CD4-positive, alpha-beta T cell treated with Interleukin-12 subunit alpha and Interleukin-12 subunit beta, for 1 hour (primary cell): ENCODE measurements around the gene KRT25.

Source experiments
- DNase-seq: peaks from one replicate; pipeline ENCODE4 v3.0.0-alpha.2; 2020

KRT25 gene, protein sequence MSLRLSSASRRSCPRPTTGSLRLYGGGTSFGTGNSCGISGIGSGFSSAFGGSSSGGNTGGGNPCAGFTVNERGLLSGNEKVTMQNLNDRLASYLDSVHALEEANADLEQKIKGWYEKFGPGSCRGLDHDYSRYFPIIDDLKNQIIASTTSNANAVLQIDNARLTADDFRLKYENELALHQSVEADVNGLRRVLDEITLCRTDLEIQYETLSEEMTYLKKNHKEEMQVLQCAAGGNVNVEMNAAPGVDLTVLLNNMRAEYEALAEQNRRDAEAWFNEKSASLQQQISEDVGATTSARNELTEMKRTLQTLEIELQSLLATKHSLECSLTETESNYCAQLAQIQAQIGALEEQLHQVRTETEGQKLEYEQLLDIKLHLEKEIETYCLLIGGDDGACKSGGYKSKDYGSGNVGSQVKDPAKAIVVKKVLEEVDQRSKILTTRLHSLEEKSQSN

DNA sequence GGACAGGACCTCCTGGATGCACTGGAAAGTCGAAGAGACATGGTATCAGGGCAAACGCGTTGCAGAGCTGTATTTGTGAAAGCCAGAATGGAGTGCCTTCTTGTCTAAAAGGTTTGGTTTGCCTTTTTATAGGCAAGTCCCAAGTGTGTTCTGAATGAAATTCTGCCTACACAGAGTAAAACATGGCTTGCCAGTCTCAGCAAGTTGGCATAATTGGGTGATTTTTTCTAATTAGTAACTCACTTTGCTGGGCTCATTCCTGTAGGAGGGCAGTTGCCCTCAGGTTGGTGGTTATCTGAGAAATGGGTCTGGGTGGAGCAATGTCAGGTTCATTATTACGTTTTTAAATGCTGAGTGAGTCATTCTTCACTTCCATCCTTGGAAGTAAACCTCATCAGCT is at the start of gene KRT25:
Gene KRT25 (minus strand): TSS at position 101 of the 400 bp plus-strand sequence. CDS start 60 bp downstream, at position 41.
- no peak for DNase-seq

DNA sequence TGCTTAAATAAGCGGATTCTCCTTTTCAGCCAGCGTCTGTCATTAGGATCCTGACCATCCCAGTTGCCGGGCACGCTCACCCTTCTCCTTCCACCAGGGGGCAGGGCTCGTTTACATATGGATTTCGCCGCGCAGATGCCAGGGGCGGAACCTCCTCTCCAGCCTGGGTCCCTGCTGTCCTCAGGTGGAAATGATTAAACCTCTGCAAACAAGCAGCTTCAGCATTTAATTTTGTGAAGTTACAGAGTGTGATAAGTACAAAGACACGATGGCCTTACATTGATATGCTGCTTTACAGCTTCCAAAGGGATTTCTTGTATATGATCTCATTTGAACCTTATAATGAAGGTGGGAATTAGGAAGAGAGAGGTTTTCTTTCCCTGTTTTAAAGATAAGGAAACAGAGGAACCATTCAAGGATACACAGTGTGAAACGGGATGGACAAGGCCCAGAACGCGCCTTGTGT is 48.5 kb upstream of the KRT25 start:
- peak; percentile 75 for DNase-seq

DNA sequence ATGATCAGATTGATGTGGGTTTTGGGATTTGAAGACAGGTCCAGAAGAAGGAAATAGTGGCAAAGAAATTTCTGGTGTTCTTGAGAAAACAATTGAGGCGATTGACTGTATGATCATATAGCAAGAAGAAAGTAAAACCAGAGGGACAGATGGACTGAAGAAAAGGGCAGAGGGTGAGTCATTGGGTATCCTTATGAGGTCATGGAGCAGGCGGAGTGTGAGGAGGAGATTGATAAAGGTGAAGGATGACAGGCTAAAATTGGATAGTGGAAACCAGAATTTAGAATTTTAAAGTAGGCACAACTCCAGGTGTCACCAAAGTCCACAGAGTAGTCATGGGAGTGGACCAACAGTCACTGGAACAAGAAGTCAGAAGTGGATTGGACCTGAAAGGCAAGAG is 46.0 kb upstream of the KRT25 start:
- no peak for DNase-seq

DNA sequence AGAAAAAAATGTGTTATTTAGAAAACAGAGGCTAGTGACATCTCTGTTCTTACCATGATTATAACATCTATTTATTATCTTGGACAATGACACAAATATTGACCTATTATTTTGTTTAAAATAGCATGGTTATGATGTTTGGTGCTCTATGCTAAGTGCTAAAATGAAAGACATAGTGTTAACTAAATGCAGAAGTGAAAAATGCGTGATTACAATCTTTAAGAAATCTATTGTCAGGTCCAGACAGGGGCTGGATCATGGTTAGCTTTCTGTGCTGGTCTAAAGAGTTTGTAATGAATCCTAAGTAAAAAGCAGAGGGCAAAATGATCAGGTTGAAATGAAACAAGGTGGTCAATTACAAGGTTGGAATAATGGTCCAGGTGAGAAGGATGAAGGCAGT is 45.2 kb upstream of the KRT25 start:
- DNase-seq, result no peak

DNA sequence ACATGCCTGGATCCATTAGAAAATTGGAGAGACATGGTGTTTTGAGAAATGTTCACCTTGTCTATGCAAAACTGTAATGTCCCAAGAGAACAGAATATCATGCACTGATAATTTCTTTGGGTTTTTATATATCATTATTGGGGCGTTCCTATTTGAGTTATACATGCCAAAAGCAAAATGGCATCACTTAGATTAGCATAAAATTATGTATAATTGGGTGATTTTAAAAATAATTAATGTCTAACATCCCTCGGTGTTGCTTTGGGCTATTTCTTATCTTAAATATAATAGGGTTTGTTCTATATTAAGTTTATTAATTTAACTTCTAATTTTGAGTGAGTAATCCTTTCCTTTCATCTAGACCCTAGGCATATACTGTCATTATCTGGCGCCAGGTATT is 44.7 kb upstream of the KRT25 start, which contains the start of gene KRT28:
Gene KRT28 (minus strand): TSS at position 101 of the 400 bp plus-strand sequence. CDS start 66 bp downstream, at position 35.
- DNase-seq, result no peak

DNA sequence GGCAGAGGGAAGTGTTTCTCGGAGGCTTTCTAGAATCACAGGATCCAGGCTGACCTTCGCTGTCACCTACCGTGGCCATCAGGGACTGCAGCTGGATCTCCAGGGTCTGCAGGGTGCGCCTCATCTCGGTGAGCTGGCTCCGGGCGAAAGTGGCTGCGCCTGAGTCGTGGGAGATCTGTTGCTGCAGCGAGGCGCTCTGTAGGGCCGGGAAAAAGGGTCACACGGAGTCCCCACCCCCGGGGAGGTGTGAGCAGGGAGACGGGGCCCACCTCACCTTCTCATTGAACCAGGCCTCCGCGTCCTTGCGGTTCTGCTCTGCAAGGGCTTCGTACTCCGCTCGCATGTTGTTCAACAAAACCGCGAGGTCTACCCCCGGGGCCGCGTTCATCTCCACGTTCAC is 41.7 kb upstream of the KRT25 start:
- DNase-seq, result no peak

DNA sequence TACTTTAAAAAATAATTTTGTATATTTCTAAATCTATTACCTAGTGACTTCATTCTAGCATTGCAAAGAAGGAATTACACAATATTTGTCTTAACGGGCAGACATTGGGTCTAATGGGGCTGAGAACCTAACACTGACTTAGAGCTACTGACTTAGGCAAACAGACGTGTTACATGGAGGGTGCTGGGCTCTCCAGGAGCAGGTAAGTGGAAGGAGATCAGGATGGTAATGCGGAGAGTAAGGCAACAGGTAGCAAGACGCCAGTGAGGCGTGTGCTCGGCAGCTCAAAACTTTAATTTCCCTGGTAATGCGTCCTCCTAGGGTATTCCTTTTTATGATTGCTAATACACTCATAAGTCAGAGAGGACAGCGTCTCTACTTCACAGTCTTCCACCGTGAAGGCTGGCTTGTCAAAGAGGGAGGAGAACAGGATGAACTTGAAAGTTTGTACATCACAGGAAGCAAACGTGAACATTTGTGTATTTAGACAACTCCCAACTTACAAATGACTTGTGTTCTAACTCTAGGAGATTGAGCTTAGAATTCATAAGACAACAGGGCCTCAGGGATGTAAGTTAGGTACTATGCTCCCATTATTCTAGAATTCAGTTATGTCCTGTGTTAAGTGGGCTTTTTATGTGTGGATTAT is 40.0 kb upstream of the KRT25 start:
- DNase-seq, result no peak

DNA sequence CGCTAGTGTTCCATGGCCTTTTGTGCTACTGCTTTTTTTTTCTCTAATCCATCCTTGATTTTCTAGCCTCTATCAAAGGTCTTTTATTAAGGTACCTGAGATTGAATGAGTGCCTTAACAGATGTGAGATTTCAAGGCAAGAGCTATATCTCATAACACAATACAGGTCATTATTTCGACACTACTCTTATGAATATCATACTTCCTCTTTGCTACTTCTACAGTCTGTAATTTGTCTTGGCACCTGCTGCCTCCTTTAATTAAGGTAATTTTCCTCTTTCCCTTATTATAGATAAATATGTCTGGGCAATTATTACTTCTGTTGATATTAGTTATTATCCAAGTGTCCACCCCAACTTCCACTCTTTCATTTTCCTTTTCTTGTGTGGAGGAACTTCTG is 39.3 kb upstream of the KRT25 start:
- no peak for DNase-seq

DNA sequence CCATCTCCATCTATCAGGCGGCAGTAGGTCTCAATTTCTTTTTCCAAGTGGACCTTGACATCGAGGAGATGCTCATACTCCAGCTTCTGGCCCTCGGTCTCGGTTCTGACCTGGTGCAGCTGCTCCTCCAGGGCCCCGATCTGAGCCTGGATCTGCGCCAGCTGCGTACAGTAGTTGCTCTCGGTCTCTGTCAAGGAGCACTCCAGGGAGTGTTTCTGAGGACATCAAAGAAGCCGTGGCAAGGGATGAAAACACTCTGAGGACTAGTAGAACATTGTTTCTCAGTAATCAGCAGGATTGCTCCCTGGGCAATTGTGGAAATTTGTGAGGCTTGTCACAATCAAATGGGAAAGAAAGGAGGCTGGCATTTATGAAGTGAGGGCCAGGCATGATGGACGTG is 38.7 kb upstream of the KRT25 start:
- DNase-seq, result no peak

DNA sequence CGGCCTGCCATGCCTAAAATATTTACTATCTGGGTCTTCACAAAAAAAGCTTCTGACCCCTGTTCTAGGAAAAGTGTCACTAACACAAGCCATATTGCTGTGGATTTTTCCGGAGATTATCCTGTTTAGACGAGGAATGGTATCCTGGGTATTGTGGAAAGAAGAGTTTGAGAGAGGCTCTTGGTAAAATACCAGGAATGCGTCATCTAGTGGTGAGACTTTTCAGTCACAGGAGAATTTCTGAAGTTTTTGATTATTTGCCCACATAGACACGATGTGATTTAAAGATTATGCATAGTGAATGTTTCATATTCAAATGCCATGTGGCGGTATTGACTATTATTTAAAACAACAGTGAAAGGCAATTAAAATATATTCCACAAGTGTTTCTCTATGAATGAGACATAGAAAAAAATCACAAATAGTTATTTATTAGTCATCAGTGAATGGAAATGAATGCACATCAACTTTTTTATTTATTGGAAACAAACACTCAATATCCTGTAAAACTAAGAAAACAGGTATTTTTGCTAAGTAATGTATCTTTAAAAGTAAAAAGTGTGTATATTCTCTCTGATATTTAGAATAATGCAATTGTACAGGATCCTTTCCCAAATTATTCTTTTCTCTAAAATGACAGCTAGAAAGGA is 36.8 kb upstream of the KRT25 start:
- peak; percentile 1 for DNase-seq

DNA sequence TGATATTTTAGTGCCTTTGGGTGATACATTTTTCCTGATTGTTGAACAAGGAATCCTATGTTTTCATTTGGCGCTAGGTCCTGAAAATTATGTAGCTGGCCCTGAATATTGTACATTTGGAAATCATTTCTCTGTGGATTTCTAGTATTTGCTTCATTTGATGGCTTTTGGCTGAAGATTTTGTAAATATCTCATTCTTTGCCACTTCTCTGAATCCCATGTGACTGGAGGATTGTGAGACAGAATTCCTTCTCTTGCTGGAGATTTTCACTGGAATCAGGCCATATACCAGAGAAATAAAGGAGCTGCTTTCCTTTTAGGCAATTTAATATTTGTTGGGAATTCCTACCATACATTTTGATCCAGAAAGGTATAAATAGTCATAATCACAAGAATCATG is 36.0 kb upstream of the KRT25 start:
- DNase-seq, result no peak

DNA sequence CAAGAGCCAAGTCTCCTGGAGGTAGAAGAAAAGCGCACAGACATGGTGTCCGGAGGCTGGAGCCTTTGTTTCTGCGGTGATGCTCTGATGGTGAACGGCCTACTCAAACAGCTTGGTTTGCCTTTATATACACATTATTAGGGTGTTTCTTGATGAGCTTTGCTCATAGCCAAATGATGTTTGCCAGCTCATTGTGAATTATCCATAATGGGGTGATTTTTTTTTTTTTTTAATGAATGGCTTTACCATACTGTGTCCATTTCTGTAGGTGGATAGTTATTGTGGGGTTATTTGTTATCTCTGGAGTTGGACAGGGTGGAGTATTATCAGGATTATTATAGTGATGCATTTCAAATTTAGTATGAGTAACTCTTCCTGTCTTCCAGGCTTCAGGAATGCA is 27.3 kb upstream of the KRT25 start, which contains the start of gene KRT27:
Gene KRT27 (minus strand): TSS at position 101 of the 400 bp plus-strand sequence. CDS start 57 bp downstream, at position 44.
- DNase-seq, result no peak

DNA sequence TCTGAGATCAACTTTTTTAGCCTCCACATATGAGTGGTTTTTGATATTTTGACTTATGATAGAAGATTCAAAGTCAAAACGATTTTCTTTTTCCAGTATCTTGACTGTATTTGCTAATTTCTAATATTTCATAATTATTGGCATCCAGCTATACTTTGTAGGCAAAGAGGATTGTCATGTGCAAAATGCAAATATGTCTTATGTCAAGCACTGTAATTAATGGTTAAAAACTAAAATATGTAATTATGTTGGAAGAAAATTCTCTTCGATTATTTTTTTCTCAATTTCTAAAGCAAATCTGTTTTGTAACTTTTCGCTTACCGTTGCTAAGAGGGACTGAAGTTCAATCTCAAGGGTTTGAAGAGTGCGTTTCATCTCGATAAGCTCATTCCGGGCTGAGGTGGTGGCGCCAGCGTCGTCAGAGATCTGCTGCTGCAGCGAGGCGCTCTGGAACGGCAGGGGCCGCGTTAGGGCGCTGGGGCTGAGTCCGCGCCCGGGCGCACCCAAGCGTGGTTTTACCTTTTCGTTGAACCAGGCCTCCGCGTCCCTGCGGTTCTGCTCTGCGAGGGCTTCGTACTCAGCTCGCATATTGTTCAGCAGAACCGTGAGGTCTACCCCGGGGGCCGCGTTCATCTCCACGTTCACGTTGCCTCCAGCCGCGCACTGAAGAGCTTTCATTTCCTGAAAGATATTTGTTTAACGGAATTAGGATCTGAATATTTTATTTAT is 24.2 kb upstream of the KRT25 start:
- no peak for DNase-seq

DNA sequence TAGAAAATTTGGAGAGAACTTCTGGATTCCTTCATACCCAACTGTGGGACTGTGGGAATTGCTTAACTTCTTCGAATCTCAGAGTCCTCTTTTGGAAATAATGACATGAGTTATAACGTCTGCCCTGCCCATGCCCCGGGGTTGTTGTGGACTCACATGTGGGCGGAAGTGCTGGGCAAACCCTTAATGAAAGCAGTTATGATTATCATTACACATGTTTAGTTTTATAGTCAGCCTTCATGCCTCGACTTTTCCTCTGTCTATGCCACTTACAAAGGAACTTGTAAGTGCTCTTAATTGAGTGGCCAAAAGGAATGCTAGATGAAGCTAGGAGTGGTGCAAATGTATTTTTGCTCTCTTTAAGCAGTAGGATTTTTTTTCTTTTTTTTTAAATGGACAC is 23.3 kb upstream of the KRT25 start:
- no peak for DNase-seq

DNA sequence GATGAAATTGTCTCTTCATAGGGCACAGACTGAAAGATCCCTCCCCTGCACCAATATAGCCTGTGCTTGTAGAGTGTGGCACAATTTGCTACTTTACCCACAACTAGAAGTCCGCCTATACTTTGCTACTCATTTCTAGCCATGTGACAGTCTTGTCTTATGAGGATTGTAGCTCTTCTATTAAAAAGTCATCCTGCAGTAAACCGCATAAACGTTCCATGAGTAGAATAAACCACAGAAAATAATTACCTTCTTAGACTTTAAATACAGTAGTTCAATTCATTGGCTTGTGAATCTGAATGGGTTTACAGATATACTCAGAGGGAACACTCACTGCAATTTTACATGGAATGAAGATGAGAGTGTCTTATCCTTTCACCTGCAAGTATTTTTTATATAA is 22.8 kb upstream of the KRT25 start:
- DNase-seq, result no peak

DNA sequence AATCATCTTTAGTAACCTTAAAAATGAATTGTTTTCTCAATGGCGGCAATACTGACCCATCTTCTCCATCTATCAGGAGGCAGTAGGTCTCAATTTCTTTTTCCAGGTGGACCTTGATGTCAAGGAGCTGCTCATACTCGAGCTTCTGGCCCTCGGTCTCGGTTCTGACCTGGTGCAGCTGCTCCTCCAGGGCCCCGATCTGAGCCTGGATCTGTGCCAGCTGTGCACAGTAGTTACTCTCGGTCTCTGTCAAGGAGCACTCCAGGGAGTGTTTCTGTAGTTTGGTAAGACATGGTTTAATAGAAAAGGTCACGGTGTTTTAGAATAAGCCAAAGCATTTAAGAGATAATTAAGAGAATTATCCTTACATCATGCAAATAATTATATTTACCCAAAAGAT is 22.3 kb upstream of the KRT25 start:
- DNase-seq, result no peak

DNA sequence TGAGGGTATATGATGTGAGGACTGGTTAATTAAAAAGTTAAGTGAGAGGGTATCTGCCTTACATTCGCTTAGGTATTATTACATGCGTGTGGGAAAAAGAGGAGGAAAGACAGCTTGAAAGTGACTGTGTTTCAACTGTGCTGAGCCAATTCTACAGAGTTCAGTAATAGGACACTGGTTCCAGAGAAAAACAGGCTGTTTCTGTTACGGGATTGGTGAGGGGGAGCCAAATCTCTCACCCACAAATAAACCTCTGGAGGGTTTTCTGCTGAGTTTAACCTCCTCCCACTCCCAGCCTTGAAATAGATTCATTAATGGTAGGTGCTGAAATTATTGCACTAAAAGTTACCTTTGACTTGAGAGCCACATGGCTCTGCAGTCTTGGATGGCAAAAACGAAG is 20.8 kb upstream of the KRT25 start:
- DNase-seq, result no peak

DNA sequence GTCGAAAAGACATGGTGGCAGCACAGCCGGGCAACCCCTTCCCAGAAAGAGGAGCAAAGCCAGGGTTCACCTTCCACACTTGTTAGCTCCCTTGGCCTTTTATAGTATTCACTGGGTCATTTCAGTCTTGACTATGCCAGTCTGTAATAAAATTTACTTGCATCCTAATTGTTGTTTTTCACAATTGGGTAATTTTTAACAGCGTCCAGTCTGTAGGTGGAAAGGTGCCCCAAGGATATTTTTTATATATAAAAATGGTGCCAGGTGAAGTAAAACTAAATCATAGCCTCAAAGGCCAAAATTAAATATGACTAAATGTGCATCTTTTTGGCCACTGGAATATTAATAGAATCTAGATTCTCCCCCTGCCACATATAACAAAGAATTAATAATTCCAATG is 17.0 kb upstream of the KRT25 start, which contains the start of gene KRT26:
Gene KRT26 (minus strand): TSS at position 101 of the 400 bp plus-strand sequence. CDS start 88 bp downstream, at position 13.
- no peak for DNase-seq

DNA sequence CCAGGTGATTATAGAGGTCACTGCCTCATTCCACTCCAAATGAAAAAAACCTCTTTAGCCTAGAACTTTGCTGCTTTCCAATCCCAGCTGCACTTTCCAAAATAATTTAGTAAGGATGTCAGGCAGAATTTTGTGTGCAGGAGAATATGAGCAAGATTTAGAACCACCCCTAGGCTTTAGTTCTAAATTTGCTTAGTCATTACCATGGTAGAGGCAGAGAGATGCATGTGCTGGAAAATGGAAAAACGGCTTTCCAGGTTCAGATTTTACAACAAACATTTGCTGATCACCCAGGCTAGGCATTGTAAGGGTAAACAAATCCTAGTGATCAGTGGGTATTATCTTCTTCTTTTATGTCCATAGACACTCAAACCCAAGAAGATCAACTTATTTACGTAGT is 10.5 kb upstream of the KRT25 start:
- DNase-seq, result no peak

DNA sequence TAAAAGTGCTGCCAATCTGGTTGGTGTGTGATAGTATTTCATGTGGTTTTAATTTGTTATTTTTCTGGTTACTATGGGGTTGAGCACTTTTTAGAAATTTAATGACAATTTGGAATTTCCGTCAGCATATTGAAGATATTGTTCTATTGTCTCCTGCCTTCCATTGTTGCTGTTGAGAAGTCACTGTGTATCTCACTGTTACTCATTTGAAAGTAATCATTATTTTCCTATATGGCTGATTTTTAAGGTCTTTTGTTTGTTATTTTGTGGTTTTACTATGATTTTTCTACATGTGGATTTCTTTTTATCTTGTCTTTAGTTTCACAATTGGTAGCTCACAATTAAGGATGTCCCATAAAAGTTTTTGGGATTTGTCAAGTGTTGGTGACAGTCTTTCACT is 8.6 kb upstream of the KRT25 start:
- no peak for DNase-seq

DNA sequence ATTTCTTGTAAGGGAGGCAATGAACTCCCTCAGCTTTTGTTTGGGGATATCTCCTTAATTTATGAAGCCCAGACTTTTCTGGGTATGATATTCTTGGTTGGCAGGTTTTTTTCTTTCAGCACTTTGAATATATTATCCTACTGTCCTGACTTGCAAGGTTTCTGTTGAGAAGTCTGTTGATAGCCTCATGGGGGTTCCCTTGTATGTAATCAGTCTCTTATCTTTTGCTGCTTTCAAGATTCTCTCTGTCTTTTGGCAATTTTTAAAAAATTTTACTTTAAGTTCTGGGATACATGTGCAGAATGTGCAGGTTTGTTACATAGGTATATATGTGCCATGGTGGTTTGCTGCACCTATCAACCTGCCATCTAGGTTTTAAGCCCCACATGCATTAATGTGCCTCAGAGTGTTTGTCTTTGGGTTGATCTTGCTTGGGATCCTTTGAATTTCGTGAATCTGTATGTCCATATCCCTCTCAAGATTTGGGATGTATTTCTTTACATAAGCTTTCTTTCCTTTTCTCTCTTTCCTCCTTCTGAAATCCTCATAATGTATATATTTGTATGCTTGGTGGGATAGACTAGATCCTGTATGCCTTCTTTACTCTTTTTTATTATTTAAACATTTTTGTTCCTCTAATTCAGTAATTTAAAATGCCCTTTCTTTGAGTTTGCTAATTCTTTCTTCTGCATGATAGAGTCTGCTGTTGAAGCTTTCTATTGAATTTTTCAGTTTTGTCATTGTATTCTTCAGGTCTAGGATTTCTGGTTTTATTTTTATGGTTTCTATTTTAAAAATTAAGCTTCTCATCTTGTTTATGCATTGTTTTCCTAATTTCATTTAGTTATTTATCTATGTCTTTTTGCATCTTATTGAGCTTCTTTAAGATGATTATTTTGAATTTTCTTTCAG is 5.2 kb upstream of the KRT25 start:
- no peak for DNase-seq

DNA sequence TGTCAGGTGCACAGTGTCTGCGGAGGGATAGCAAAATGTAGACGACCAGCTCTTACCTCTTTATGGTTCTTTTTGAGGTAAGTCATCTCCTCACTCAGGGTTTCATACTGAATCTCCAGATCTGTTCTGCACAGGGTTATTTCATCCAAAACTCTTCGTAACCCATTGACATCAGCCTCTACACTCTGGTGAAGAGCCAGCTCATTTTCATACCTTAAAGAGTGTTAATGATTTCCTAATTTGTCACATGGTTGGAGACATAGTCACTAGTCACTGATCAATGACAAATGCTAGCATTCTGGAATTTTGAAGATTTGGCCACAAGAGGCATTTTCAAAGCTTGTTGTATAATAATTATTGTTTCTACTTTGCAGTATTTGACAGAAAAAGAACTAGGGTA is 1.3 kb downstream of the KRT25 start:
- DNase-seq, result no peak
